ENCODE results near the gene TLE2.
"Not testable (repeated sequence)": the region's sequence is repeated elsewhere in the genome, so short reads cannot be mapped to it uniquely, and the experiment has no call there.

Gene TLE2

DNA sequence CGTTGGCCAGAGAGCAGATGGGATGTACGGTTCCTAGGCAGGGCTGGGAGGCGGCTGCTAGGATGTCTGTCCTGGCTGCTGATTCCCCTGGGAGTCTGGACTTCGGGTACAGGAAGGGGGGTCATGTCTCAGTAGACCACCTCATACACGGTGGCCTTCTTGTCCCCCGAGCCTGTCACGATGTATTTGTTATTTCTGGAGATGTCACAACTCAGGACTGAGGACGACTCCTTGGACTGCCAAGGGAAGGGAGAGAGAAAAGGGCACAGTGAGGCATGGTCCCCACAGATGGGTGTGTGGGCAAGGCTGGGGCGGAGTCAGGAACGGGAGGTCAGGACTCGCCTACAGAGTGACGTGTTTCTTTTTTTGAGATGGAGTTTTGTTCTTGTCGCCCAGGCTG, 31.4 kb downstream of the TLE2 start:
- no peaks in the 10 kb centered on the region for H3K36me3 ChIP-seq (ENCODE audit: insufficient read depth, insufficient read length, low read length)
- peaks cover 15% of the 10 kb centered on the region for H3K27me3 ChIP-seq (ENCODE audit: insufficient read depth, insufficient read length)
- H3K9me3 ChIP-seq (ENCODE audit: insufficient read depth, low read length) = no peaks in the 10 kb centered on the region
- H3K4me3 ChIP-seq (ENCODE audit: insufficient read length, low read depth) = no peak overlapping the region
- no peak for DNase-seq (ENCODE audit: low read depth, low spot score)
- no peak for TF ChIP-seq SUZ12 (IDR thresholded peaks at IDR 0.05; ENCODE audit: extremely low read depth, insufficient read depth, insufficient read length)
- peak overlapping the region; percentile 3 for H3K9ac ChIP-seq (ENCODE audit: insufficient read length, low read depth)
- H3K4me1 ChIP-seq (ENCODE audit: insufficient read depth, insufficient read length) = peaks cover 4% of the 10 kb centered on the region

DNA sequence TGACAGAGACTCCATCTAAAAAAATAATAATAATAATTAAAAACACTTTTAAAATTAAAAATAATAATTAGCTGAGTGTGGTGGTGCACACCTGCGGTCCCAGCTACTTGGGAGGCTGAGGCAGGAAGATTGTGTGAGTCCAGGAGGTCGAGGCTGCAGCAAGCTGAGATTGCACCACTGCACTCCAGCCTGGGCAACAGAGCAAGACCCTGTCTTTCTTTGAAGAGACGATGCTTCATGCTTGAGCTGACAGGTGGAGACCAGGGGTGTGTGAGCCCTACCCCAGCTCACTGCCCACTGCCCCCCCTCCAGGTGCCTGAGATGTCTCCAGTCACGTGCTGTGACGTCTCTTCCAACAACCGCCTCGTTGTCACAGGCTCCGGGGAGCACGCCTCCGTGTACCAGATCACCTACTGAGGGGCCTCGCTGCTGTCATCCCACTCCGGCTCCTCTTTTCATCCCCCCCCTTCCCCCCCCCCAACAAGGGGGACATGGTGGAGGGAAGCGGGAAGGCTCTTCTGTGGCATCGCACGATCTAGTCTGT, 34.4 kb downstream of the TLE2 start:
- Histone ChIP-seq H3K9ac (ENCODE audit: insufficient read length, low read depth) (no peak overlapping the region), H3K36me3 (ENCODE audit: insufficient read depth, insufficient read length, low read length) (no peaks in the 10 kb centered on the region), H3K27me3 (ENCODE audit: insufficient read depth, insufficient read length) (peaks cover 29% of the 10 kb centered on the region), H3K4me1 (ENCODE audit: insufficient read depth, insufficient read length) (peaks cover 4% of the 10 kb centered on the region), H3K9me3 (ENCODE audit: insufficient read depth, low read length) (no peaks in the 10 kb centered on the region), H3K4me3 (ENCODE audit: insufficient read length, low read depth) (no peak overlapping the region)
- DNase-seq (ENCODE audit: low read depth, low spot score) = no peak
- TF ChIP-seq SUZ12 (IDR thresholded peaks at IDR 0.05; ENCODE audit: extremely low read depth, insufficient read depth, insufficient read length) (no peak), ZNF274 (IDR thresholded peaks at IDR 0.05; ENCODE audit: low read depth, low read length) (no peak), YY1 (IDR thresholded peaks at IDR 0.05; ENCODE audit: insufficient read depth, insufficient read length) (no peak)

DNA sequence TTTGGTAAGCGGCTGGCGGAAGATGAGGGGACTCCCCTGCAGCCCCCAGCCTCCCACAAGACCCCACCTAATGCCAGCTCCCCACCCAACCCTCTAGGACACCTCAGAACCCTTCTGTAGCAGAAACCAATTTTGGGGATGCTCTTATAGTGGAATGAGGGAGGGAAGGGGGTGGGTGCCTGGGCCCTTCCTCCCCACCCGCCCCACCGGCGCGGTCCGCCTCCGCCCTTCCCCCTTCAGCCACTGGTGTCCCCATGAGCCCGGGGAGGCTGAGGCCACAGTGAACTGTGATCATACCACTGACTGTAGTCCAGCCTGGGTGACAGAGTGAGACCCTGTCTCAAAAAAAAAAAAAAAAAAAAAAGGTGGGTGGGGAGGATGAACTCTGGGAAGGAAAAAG, 35.5 kb downstream of the TLE2 start:
- no peak overlapping the region for H3K4me3 ChIP-seq (ENCODE audit: insufficient read length, low read depth)
- no peaks in the 10 kb centered on the region for H3K36me3 ChIP-seq (ENCODE audit: insufficient read depth, insufficient read length, low read length)
- no peak for DNase-seq (ENCODE audit: low read depth, low spot score)
- peaks cover 40% of the 10 kb centered on the region for H3K27me3 ChIP-seq (ENCODE audit: insufficient read depth, insufficient read length)
- TF ChIP-seq YY1 (IDR thresholded peaks at IDR 0.05; ENCODE audit: insufficient read depth, insufficient read length) (no peak), ZNF274 (IDR thresholded peaks at IDR 0.05; ENCODE audit: low read depth, low read length) (no peak), SUZ12 (IDR thresholded peaks at IDR 0.05; ENCODE audit: extremely low read depth, insufficient read depth, insufficient read length) (no peak)
- H3K4me1 ChIP-seq (ENCODE audit: insufficient read depth, insufficient read length) = peaks cover 4% of the 10 kb centered on the region
- no peak overlapping the region for H3K9ac ChIP-seq (ENCODE audit: insufficient read length, low read depth)
- no peaks in the 10 kb centered on the region for H3K9me3 ChIP-seq (ENCODE audit: insufficient read depth, low read length)

DNA sequence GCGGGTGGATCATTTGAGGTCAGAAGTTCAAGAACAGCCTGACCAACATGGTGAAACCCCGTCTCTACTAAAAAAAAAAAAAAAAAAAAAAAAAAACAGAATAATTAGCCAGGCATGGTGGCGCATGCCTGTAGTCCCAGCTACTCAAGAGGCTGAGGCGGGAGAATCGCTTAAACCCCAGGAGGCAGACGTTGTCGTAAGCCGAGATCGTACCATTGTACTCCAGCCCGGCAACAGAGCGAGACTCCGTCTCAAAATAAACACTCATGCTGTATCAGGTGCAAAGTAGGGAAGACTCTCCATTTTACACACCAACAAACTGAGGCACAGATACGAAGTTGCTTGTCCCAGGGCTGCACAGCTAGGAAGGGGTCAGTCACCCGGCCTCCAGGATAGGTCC, 36.1 kb downstream of the TLE2 start:
- no peak overlapping the region for H3K4me3 ChIP-seq (ENCODE audit: insufficient read length, low read depth)
- H3K36me3 ChIP-seq (ENCODE audit: insufficient read depth, insufficient read length, low read length) = no peaks in the 10 kb centered on the region
- peaks cover 5% of the 10 kb centered on the region for H3K4me1 ChIP-seq (ENCODE audit: insufficient read depth, insufficient read length)
- no peak for TF ChIP-seq ZNF274 (IDR thresholded peaks at IDR 0.05; ENCODE audit: low read depth, low read length)
- TF ChIP-seq YY1 (IDR thresholded peaks at IDR 0.05; ENCODE audit: insufficient read depth, insufficient read length) = no peak
- no peak for TF ChIP-seq SUZ12 (IDR thresholded peaks at IDR 0.05; ENCODE audit: extremely low read depth, insufficient read depth, insufficient read length)
- H3K9ac ChIP-seq (ENCODE audit: insufficient read length, low read depth) = no peak overlapping the region
- no peaks in the 10 kb centered on the region for H3K9me3 ChIP-seq (ENCODE audit: insufficient read depth, low read length)
- DNase-seq (ENCODE audit: low read depth, low spot score) = no peak
- H3K27me3 ChIP-seq (ENCODE audit: insufficient read depth, insufficient read length) = peaks cover 45% of the 10 kb centered on the region

DNA sequence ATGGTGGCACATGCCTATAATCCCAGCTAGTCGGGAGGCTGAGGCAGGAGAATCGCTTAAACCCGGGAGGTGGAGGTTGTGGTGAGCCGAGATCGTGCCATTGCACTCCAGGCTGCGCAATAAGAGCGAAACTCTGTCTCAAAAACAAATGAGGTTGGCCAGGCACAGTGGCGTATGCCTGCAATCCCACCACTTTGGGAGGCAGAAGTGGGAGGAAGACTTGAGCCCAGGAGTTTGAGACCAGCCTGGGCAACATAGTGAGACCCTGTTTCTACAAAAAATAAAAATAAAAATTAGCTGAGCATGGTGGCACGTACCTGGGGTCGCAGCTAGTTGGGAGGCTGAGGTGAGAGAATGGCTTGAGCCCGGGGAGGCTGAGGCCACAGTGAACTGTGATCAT, 36.7 kb downstream of the TLE2 start:
- H3K27me3 ChIP-seq (ENCODE audit: insufficient read depth, insufficient read length) = peaks cover 48% of the 10 kb centered on the region

GRCh38 chr19:2989236-2989946, 39.7 kb downstream of the TLE2 start:
- no peak for DNase-seq (ENCODE audit: low read depth, low spot score)
- H3K27me3 ChIP-seq (ENCODE audit: insufficient read depth, insufficient read length) = peaks cover 71% of the 10 kb centered on the region
- H3K4me1 ChIP-seq (ENCODE audit: insufficient read depth, insufficient read length) = peaks cover 10% of the 10 kb centered on the region
- H3K36me3 ChIP-seq (ENCODE audit: insufficient read depth, insufficient read length, low read length) = no peaks in the 10 kb centered on the region
- no peak overlapping the region for H3K4me3 ChIP-seq (ENCODE audit: insufficient read length, low read depth)
- no peak overlapping the region for H3K9ac ChIP-seq (ENCODE audit: insufficient read length, low read depth)
- TF ChIP-seq ZNF274 (IDR thresholded peaks at IDR 0.05; ENCODE audit: low read depth, low read length) (no peak), YY1 (IDR thresholded peaks at IDR 0.05; ENCODE audit: insufficient read depth, insufficient read length) (no peak), SUZ12 (IDR thresholded peaks at IDR 0.05; ENCODE audit: extremely low read depth, insufficient read depth, insufficient read length) (no peak)
- no peaks in the 10 kb centered on the region for H3K9me3 ChIP-seq (ENCODE audit: insufficient read depth, low read length)

More for the DNA sequence above, 36.7 kb downstream of the TLE2 start:
- DNase-seq (ENCODE audit: low read depth, low spot score); H3K9ac ChIP-seq (ENCODE audit: insufficient read length, low read depth); H3K9me3 ChIP-seq (ENCODE audit: insufficient read depth, low read length); H3K36me3 ChIP-seq (ENCODE audit: insufficient read depth, insufficient read length, low read length); H3K4me1 ChIP-seq (ENCODE audit: insufficient read depth, insufficient read length); H3K4me3 ChIP-seq (ENCODE audit: insufficient read length, low read depth): not testable (repeated sequence)

DNA sequence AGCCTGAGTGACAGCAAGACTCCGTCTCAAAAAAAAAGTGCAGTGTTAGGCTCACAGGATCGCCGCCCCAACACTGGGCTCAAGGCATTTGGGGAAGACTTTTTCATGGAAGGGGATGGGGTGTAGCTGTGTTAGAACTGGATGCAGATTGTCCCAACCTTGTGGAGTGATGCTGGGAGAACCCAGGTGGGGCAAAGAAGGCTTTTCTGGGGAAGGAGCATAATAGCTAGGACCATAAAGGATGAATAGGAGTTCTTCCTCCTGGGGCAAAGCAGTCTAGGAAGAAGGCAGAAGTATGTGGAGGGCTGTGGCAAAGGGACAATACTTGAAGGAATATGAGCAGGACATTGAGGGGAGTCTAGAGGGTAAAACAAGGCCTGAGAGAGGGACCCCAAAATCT, 40.5 kb downstream of the TLE2 start:
- TF ChIP-seq ZNF274 (IDR thresholded peaks at IDR 0.05; ENCODE audit: low read depth, low read length) (no peak), SUZ12 (IDR thresholded peaks at IDR 0.05; ENCODE audit: extremely low read depth, insufficient read depth, insufficient read length) (no peak), YY1 (IDR thresholded peaks at IDR 0.05; ENCODE audit: insufficient read depth, insufficient read length) (no peak)

More for the DNA sequence above, 40.5 kb downstream of the TLE2 start:
- H3K4me3 ChIP-seq (ENCODE audit: insufficient read length, low read depth) = no peak overlapping the region
- no peaks in the 10 kb centered on the region for H3K9me3 ChIP-seq (ENCODE audit: insufficient read depth, low read length)
- DNase-seq (ENCODE audit: low read depth, low spot score) = no peak
- H3K27me3 ChIP-seq (ENCODE audit: insufficient read depth, insufficient read length) = peaks cover 74% of the 10 kb centered on the region
- H3K36me3 ChIP-seq (ENCODE audit: insufficient read depth, insufficient read length, low read length) = no peaks in the 10 kb centered on the region
- H3K9ac ChIP-seq (ENCODE audit: insufficient read length, low read depth) = no peak overlapping the region
- H3K4me1 ChIP-seq (ENCODE audit: insufficient read depth, insufficient read length) = peaks cover 10% of the 10 kb centered on the region
